Measurements from ENCODE around the gene FAM89B.
A peak's percentile ranks its signal among the peaks of the same experiment; 100 is the strongest.

The FAM89B gene

DNA sequence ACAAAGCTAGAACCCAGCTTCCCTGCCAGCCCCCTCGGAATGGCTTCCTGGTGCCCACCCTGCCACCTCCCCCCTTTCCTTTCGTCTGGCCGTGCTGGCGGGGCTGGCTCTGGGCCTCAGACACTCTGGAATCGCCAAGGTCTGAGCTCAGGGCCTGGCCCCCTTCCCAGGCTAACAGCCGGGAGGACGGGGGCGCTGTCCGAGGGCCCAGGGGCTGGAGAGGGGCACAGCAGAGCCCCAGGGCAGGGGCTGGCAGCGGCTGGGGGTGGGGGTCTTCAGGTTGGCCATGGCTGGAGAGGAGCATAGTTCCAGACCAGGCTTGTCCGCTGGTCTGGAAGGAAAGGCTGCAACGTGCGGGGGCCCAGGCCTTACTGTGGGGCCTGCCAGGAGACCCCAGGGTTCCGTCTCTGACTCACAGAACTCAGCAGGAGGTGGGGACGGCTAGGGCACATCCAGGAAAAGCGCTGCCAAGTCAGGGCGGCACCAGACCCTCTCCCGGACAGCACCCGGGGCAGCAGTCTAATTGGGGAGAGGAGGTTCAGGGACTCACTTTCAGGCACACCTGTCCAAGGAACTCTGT lies 13.3 kb upstream of the FAM89B start:
- Histone ChIP-seq H3K36me3 (ENCODE audit: control insufficient read depth, insufficient read depth, low read length) (no peaks in the 10 kb centered on the region), H3K4me2 (ENCODE audit: low read length) (peak overlapping the region; percentile 50), H2BK5ac (ENCODE audit: low read length) (no peak overlapping the region), H3K27ac (ENCODE audit: low read depth, low read length) (peak overlapping the region; percentile 38), H4K8ac (ENCODE audit: low read depth, low read length) (no peak overlapping the region), H3K18ac (ENCODE audit: low read length) (peak overlapping the region; percentile 89), H2AK5ac (ENCODE audit: low read length) (peak overlapping the region; percentile 49), H3K56ac (ENCODE audit: low read length) (peak overlapping the region; percentile 94), H3K79me1 (ENCODE audit: low read length) (no peaks in the 10 kb centered on the region), H3K4me1 (ENCODE audit: control insufficient read depth, low read depth, low read length) (peaks cover 9% of the 10 kb centered on the region), H2BK15ac (replicated peaks; ENCODE audit: low read depth) (no peak overlapping the region), H3K23ac (ENCODE audit: low read length) (no peak overlapping the region), H3K4ac (ENCODE audit: low read depth, low read length) (peak overlapping the region; percentile 60), H4K5ac (ENCODE audit: low read length) (peak overlapping the region; percentile 87), H2BK120ac (ENCODE audit: low read depth, low read length) (no peak overlapping the region), H3K79me2 (ENCODE audit: control insufficient read depth, insufficient read depth, low read length) (no peaks in the 10 kb centered on the region), H3K4me3 (ENCODE audit: low read length) (no peak overlapping the region), H3K9ac (ENCODE audit: low read length) (peak overlapping the region; percentile 81), H3K27me3 (ENCODE audit: insufficient read depth, low read length, poor library complexity) (no peaks in the 10 kb centered on the region)
- no peak for DNase-seq
- no CpG with 5 or more reads among the region's 19 CpGs for WGBS (ENCODE audit: extremely low coverage, insufficient coverage, low lambda C conversion rate)

- Histone ChIP-seq H3K36me3 (ENCODE audit: control insufficient read depth, insufficient read depth, low read length) (no peaks in the 10 kb centered on the region), H3K4me2 (ENCODE audit: low read length) (no peak overlapping the region), H2AK5ac (ENCODE audit: low read length) (no peak overlapping the region), H3K9ac (ENCODE audit: low read length) (no peak overlapping the region), H2BK15ac (replicated peaks; ENCODE audit: low read depth) (no peak overlapping the region), H3K56ac (ENCODE audit: low read length) (no peak overlapping the region), H3K4me3 (ENCODE audit: low read length) (no peak overlapping the region), H3K27ac (ENCODE audit: low read depth, low read length) (no peak overlapping the region), H2BK5ac (ENCODE audit: low read length) (no peak overlapping the region), H2BK120ac (ENCODE audit: low read depth, low read length) (no peak overlapping the region), H3K79me1 (ENCODE audit: low read length) (no peaks in the 10 kb centered on the region), H3K18ac (ENCODE audit: low read length) (no peak overlapping the region), H3K27me3 (ENCODE audit: insufficient read depth, low read length, poor library complexity) (no peaks in the 10 kb centered on the region), H3K79me2 (ENCODE audit: control insufficient read depth, insufficient read depth, low read length) (no peaks in the 10 kb centered on the region), H3K4me1 (ENCODE audit: control insufficient read depth, low read depth, low read length) (peaks cover 9% of the 10 kb centered on the region), H4K8ac (ENCODE audit: low read depth, low read length) (no peak overlapping the region), H3K23ac (ENCODE audit: low read length) (no peak overlapping the region), H3K4ac (ENCODE audit: low read depth, low read length) (no peak overlapping the region), H4K5ac (ENCODE audit: low read length) (no peak overlapping the region)
- DNase-seq: no peak
- WGBS (ENCODE audit: extremely low coverage, insufficient coverage, low lambda C conversion rate): no CpG with 5 or more reads among the region's 5 CpGs
Measured at GRCh38 chr11:65559535-65559934, 12.8 kb upstream of the FAM89B start.

DNA sequence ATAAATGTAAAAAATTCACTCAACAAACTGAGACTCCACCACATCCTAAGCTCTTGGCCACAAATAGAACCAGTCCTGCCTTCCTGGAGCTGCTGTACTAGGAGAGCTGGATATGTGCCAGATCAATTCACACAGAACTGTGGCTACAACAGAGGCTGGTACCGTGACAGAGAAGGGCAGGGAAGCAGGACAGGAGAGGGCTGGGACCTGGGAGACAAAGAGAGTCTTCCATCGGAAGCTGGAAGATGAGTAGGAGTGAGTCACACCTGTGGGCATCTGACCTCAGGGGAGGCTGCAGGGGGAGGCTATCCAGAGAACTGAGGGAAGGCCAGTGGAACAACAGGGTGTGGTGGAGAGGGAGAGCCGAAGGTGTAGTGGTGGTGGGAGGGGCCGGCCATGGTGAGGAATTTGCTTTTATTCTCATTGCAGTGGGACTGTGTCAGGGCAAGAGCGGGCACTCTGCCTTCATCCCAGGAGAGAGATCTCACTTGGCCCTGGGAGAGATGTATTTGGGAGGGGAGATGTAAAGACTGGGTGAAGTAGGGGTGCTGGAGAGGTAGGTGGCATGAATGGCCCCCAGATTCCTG lies 12.3 kb upstream of the FAM89B start:
- Histone ChIP-seq H3K36me3 (ENCODE audit: control insufficient read depth, insufficient read depth, low read length) (no peaks in the 10 kb centered on the region), H3K79me1 (ENCODE audit: low read length) (no peaks in the 10 kb centered on the region), H3K79me2 (ENCODE audit: control insufficient read depth, insufficient read depth, low read length) (no peaks in the 10 kb centered on the region), H2BK5ac (ENCODE audit: low read length) (no peak overlapping the region), H3K56ac (ENCODE audit: low read length) (peak overlapping the region; percentile 46), H2AK5ac (ENCODE audit: low read length) (no peak overlapping the region), H3K4me3 (ENCODE audit: low read length) (no peak overlapping the region), H3K27ac (ENCODE audit: low read depth, low read length) (no peak overlapping the region), H3K4me2 (ENCODE audit: low read length) (no peak overlapping the region), H4K5ac (ENCODE audit: low read length) (no peak overlapping the region), H2BK15ac (replicated peaks; ENCODE audit: low read depth) (no peak overlapping the region), H4K8ac (ENCODE audit: low read depth, low read length) (no peak overlapping the region), H2BK120ac (ENCODE audit: low read depth, low read length) (no peak overlapping the region), H3K4ac (ENCODE audit: low read depth, low read length) (no peak overlapping the region), H3K18ac (ENCODE audit: low read length) (no peak overlapping the region), H3K4me1 (ENCODE audit: control insufficient read depth, low read depth, low read length) (peaks cover 9% of the 10 kb centered on the region), H3K27me3 (ENCODE audit: insufficient read depth, low read length, poor library complexity) (no peaks in the 10 kb centered on the region), H3K23ac (ENCODE audit: low read length) (no peak overlapping the region), H3K9ac (ENCODE audit: low read length) (peak overlapping the region; percentile 35)
- no CpG with 5 or more reads among the region's 5 CpGs for WGBS (ENCODE audit: extremely low coverage, insufficient coverage, low lambda C conversion rate)
- DNase-seq: peak; percentile 82

DNA sequence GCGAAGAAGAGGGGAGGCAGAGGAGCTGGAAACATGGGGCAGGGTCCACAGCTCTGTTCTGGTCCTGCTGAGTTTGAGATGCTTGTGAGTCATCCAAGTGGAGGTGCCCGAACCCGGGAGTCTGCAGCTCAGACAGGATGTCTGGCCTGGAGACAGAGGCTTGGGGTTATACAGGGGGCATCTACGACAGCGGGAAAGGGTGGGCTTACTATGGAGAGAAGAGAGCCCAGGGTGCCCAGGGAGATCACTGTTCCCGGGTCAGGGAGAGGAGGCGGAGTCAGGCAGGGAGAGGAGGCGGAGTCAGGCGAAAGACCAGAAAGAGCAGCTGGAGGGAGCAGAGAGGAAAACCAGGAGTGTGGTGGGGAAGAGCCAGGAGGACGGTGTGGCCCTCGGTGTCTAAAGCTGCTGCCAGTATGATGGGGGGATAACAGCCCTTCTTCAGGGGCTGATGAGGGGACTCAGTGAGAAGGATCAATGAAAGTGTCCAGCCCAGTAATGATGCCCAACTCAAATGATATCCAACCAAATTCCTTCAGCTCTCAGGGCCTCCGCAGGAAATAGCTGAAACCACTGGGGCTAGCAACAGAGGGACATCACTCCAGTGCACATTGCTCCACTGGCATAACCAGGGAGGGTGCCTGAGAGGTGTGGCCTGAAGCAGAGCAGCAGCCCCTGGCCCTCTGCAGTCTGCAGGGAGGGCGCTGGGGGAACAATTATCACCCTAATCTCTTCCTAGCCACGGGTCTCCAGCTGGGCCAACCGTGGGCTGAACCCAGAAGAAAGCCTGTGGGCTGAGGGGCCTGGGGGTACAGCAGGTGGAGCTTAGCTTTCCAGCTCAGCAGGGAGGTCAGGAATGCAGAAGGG lies 11.6 kb upstream of the FAM89B start:
- H2AK5ac ChIP-seq (ENCODE audit: low read length): no peak overlapping the region
- no peak overlapping the region for H3K23ac ChIP-seq (ENCODE audit: low read length)
- H3K27ac ChIP-seq (ENCODE audit: low read depth, low read length): no peak overlapping the region
- H2BK5ac ChIP-seq (ENCODE audit: low read length): no peak overlapping the region
- no peak overlapping the region for H2BK15ac ChIP-seq (replicated peaks; ENCODE audit: low read depth)
- H3K4me1 ChIP-seq (ENCODE audit: control insufficient read depth, low read depth, low read length): peaks cover 9% of the 10 kb centered on the region
- peak overlapping the region; percentile 35 for H3K9ac ChIP-seq (ENCODE audit: low read length)
- DNase-seq: peak; percentile 63
- H3K27me3 ChIP-seq (ENCODE audit: insufficient read depth, low read length, poor library complexity): no peaks in the 10 kb centered on the region
- H3K79me2 ChIP-seq (ENCODE audit: control insufficient read depth, insufficient read depth, low read length): no peaks in the 10 kb centered on the region
- H3K4ac ChIP-seq (ENCODE audit: low read depth, low read length): no peak overlapping the region
- no peaks in the 10 kb centered on the region for H3K79me1 ChIP-seq (ENCODE audit: low read length)
- H3K36me3 ChIP-seq (ENCODE audit: control insufficient read depth, insufficient read depth, low read length): no peaks in the 10 kb centered on the region
- H3K4me3 ChIP-seq (ENCODE audit: low read length): no peak overlapping the region
- H3K56ac ChIP-seq (ENCODE audit: low read length): peak overlapping the region; percentile 46
- H3K4me2 ChIP-seq (ENCODE audit: low read length): no peak overlapping the region
- no CpG with 5 or more reads among the region's 15 CpGs for WGBS (ENCODE audit: extremely low coverage, insufficient coverage, low lambda C conversion rate)
- H4K8ac ChIP-seq (ENCODE audit: low read depth, low read length): no peak overlapping the region
- H4K5ac ChIP-seq (ENCODE audit: low read length): no peak overlapping the region
- H2BK120ac ChIP-seq (ENCODE audit: low read depth, low read length): no peak overlapping the region
- H3K18ac ChIP-seq (ENCODE audit: low read length): no peak overlapping the region

GRCh38 chr11:65562020-65562419 lies 10.3 kb upstream of the FAM89B start:
- peaks cover 9% of the 10 kb centered on the region for H3K4me1 ChIP-seq (ENCODE audit: control insufficient read depth, low read depth, low read length)
- no peak overlapping the region for H3K56ac ChIP-seq (ENCODE audit: low read length)
- no peak overlapping the region for H3K9ac ChIP-seq (ENCODE audit: low read length)
- no peak overlapping the region for H4K8ac ChIP-seq (ENCODE audit: low read depth, low read length)
- no peak overlapping the region for H4K5ac ChIP-seq (ENCODE audit: low read length)
- H3K23ac ChIP-seq (ENCODE audit: low read length): no peak overlapping the region
- H3K4me3 ChIP-seq (ENCODE audit: low read length): no peak overlapping the region
- no peaks in the 10 kb centered on the region for H3K27me3 ChIP-seq (ENCODE audit: insufficient read depth, low read length, poor library complexity)
- no peaks in the 10 kb centered on the region for H3K79me2 ChIP-seq (ENCODE audit: control insufficient read depth, insufficient read depth, low read length)
- no peak overlapping the region for H2BK5ac ChIP-seq (ENCODE audit: low read length)
- H3K4me2 ChIP-seq (ENCODE audit: low read length): no peak overlapping the region
- H3K27ac ChIP-seq (ENCODE audit: low read depth, low read length): no peak overlapping the region
- H2BK120ac ChIP-seq (ENCODE audit: low read depth, low read length): no peak overlapping the region
- no peak for DNase-seq
- H3K4ac ChIP-seq (ENCODE audit: low read depth, low read length): no peak overlapping the region
- no CpG with 5 or more reads among the region's 7 CpGs for WGBS (ENCODE audit: extremely low coverage, insufficient coverage, low lambda C conversion rate)
- H2BK15ac ChIP-seq (replicated peaks; ENCODE audit: low read depth): no peak overlapping the region
- H2AK5ac ChIP-seq (ENCODE audit: low read length): no peak overlapping the region
- no peaks in the 10 kb centered on the region for H3K79me1 ChIP-seq (ENCODE audit: low read length)
- H3K18ac ChIP-seq (ENCODE audit: low read length): no peak overlapping the region
- no peaks in the 10 kb centered on the region for H3K36me3 ChIP-seq (ENCODE audit: control insufficient read depth, insufficient read depth, low read length)
